NCI-H2107 treated with DMSO at 0.1 percent for 48 hours (cell line): ENCODE data around the gene PHACTR3.

Experiments
- DNase-seq: peaks from one replicate; lab custom pipeline; 2025; ENCODE audit not compliant: unreplicated experiment; lab: John Stamatoyannopoulos, UW

Gene PHACTR3

GRCh38 chr20:59823030-59823423 lies 218.7 kb downstream of the PHACTR3 start:
- no peak for DNase-seq

GRCh38 chr20:59823491-59824259 lies 219.3 kb downstream of the PHACTR3 start:
- DNase-seq = no peak

GRCh38 chr20:59824711-59825562 lies 220.6 kb downstream of the PHACTR3 start:
- DNase-seq = no peak

GRCh38 chr20:59825563-59825920 lies 221.2 kb downstream of the PHACTR3 start:
- no peak for DNase-seq

- DNase-seq = peak; percentile 97
Observed at GRCh38 chr20:59825944-59826759, 221.8 kb downstream of the PHACTR3 start.

- no peak for DNase-seq
Observed at GRCh38 chr20:59827138-59828056, 223.1 kb downstream of the PHACTR3 start.

- no peak for DNase-seq
Observed at GRCh38 chr20:59828125-59829053, 224.0 kb downstream of the PHACTR3 start.

- no peak for DNase-seq
Observed at GRCh38 chr20:59829054-59829785, 224.9 kb downstream of the PHACTR3 start.

GRCh38 chr20:59829786-59830664 lies 225.7 kb downstream of the PHACTR3 start:
- no peak for DNase-seq

GRCh38 chr20:59830665-59831023 lies 226.3 kb downstream of the PHACTR3 start:
- DNase-seq = no peak

- DNase-seq = peak; percentile 30
Observed at GRCh38 chr20:59831024-59831915, 226.9 kb downstream of the PHACTR3 start.

- DNase-seq = no peak
Observed at GRCh38 chr20:59831916-59832270, 227.6 kb downstream of the PHACTR3 start.

GRCh38 chr20:59832406-59833363 lies 228.3 kb downstream of the PHACTR3 start:
- no peak for DNase-seq

GRCh38 chr20:59835057-59835447 lies 230.7 kb downstream of the PHACTR3 start:
- DNase-seq = peak; percentile 46
